ENCODE data around the gene TSPO. TPM values are rescaled to one million over a fixed set of nuclear protein-coding genes. Genes with fewer than 3 reads are reported as not detected.

The TSPO gene
- total RNA-seq, 4 donors from 2014 or later = 307 to 452 (median 365) TPM

DNA sequence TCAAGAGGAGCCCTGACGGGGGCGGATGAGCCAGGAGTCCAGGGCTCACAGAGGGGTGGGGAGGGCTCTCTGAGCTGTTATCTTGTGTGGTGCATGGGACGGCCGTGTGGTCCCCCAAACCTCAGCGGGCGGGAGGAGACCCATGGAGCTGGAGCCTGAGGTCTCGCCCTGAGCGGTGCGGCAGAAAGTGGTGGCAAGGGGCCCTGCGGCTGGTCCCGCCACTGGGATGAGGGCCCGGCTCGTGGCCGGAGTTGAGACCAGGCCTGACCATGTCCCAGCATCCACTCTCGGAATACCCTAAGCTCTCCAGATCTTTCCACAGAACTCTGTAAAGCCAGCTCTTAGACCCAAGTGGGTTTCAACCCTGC, 58.1 kb downstream of the TSPO start:
- in situ Hi-C loops (cut with MboI; ENCODE audit: low pct_ligation_motif_present in 1 of 4, low pct_unique_long_range_greater_than_20kb in 1 of 4, low sequenced_read_pairs in 3 of 4) = no loop called here

DNA sequence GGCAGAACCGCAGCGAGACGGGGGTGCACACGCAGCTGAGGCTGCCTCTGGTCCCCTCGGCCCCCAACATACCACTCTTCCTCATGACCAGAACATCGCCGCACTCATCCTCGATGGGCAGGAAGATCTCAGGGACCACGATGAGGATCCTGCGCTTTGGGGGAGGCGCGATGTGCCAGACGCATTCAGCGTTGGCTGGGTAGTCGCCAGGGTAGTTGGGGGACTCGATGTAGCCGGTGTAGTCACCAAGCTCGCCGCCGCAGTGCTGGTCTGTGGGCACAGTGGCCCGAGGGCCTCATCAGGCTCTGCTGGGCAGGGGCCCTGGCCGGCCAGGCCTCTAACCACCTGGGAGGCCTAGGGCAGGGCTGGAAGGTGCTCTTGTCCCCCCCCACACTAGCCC, 58.6 kb downstream of the TSPO start:
- no peaks in the 10 kb centered on the region for H3K27me3 ChIP-seq
- no peak overlapping the region for H3K27ac ChIP-seq
- DNase-seq = no peak
- H3K36me3 ChIP-seq = no peaks in the 10 kb centered on the region
- 89% methylated on average over 7 of the region's 22 CpGs; no CpG with 5 or more reads in 1 of the 2 donors for WGBS, 2 donors (ENCODE audit: low coverage in 1 of 2)
- H3K4me1 ChIP-seq = no peaks in the 10 kb centered on the region
- intact Hi-C loops (cut with DNase I; ENCODE audit: low total_unique reads) = loop anchor here (5.0 kb wide), 1 partner anchor 272 kb away; no protein-coding TSS in a partner anchor
- H3K9me3 ChIP-seq = no peaks in the 10 kb centered on the region
- H3K4me3 ChIP-seq = no peak overlapping the region
- TF ChIP-seq POLR2A (IDR thresholded peaks at IDR 0.05) = no peak
- in situ Hi-C loops (cut with MboI; ENCODE audit: low pct_ligation_motif_present in 1 of 4, low pct_unique_long_range_greater_than_20kb in 1 of 4, low sequenced_read_pairs in 3 of 4) = no loop called here

More for the DNA sequence above, 58.1 kb downstream of the TSPO start:
- no peaks in the 10 kb centered on the region for H3K4me1 ChIP-seq
- TF ChIP-seq POLR2A (IDR thresholded peaks at IDR 0.05) = no peak
- TF ChIP-seq EP300 (IDR thresholded peaks at IDR 0.05; ENCODE audit: low read depth) = no peak
- no peak for TF ChIP-seq POLR2AphosphoS5 (IDR thresholded peaks at IDR 0.05)
- no peak for TF ChIP-seq CTCF (IDR thresholded peaks at IDR 0.05)
- H3K27ac ChIP-seq = no peak overlapping the region
- no peaks in the 10 kb centered on the region for H3K36me3 ChIP-seq
- H3K9me3 ChIP-seq = no peaks in the 10 kb centered on the region
- no peak overlapping the region for H3K4me3 ChIP-seq
- no peak for DNase-seq
- no peaks in the 10 kb centered on the region for H3K27me3 ChIP-seq
- intact Hi-C loops (cut with DNase I; ENCODE audit: low total_unique reads) = loop anchor here (5.0 kb wide), 1 partner anchor 273 kb away; no protein-coding TSS in a partner anchor
- WGBS, 2 donors (ENCODE audit: low coverage in 1 of 2) = 86% methylated on average over 13 of the region's 15 CpGs; no CpG with 5 or more reads in 1 of the 2 donors

DNA sequence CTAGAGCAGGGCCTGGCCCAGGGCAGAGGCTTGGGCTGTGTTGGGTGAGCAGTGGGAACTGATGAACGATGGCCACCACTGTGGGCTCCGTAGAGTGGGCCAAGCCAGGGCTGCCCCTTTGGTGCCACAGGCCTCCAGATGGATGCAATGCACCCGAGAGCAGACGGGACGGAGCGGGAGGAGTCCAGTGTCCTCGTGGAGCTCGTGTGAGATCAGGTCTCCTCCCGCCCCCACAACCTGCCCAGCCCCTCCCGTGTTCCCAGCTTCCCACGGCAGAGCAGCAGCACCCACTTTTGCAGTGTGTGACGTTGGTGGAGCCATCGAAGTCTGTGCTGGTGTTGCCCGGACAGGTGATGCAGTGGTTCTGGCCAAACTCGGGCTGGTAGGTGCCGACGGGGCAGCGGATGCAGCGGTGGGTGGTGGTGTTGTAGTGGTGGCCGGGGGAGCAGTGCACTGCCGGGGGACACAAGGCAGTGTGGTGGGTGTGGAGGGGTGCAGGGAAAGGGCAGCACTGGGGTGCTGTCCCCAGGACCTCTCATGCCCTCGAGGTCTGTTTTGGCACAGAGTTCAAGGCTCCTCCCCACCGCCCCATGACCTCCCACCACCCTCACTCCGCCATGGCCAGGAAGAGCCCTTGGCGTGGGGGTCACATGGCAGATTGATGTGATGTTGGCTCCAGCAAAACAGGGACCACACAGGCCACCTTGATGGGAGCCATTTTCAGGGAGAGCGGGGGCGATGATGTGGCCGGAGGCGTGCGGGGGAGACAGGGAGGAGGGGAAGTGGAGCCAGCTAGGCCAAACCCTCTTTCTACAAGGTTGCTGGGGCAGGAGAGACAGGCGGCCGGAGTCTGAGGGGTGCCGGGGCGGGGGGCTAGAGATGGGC, 59.5 kb downstream of the TSPO start:
- in situ Hi-C loops (cut with MboI; ENCODE audit: low pct_ligation_motif_present in 1 of 4, low pct_unique_long_range_greater_than_20kb in 1 of 4, low sequenced_read_pairs in 3 of 4) = no loop called here
- Histone ChIP-seq H3K36me3 (no peaks in the 10 kb centered on the region), H3K27me3 (no peaks in the 10 kb centered on the region), H3K9me3 (no peaks in the 10 kb centered on the region), H3K4me3 (no peak overlapping the region), H3K4me1 (no peaks in the 10 kb centered on the region), H3K27ac (no peak overlapping the region)
- 86% methylated on average over 34 of the region's 34 CpGs; no CpG with 5 or more reads in 1 of the 2 donors for WGBS, 2 donors (ENCODE audit: low coverage in 1 of 2)
- intact Hi-C loops (cut with DNase I; ENCODE audit: low total_unique reads) = no loop called here
- no peak for DNase-seq
- no peak for TF ChIP-seq EP300 (IDR thresholded peaks at IDR 0.05; ENCODE audit: low read depth)
- TF ChIP-seq POLR2A (IDR thresholded peaks at IDR 0.05) = no peak

GRCh38 chr22:43211941-43212433, 60.6 kb downstream of the TSPO start:
- Histone ChIP-seq H3K4me1 (no peaks in the 10 kb centered on the region), H3K27ac (no peak overlapping the region), H3K36me3 (no peaks in the 10 kb centered on the region), H3K9me3 (no peaks in the 10 kb centered on the region), H3K27me3 (no peaks in the 10 kb centered on the region), H3K4me3 (no peak overlapping the region)
- WGBS, 2 donors (ENCODE audit: low coverage in 1 of 2) = 72 to 86% methylated on average over 2 to 9 of the region's 13 CpGs
- in situ Hi-C loops (cut with MboI; ENCODE audit: low pct_ligation_motif_present in 1 of 4, low pct_unique_long_range_greater_than_20kb in 1 of 4, low sequenced_read_pairs in 3 of 4) (no loop called here), intact Hi-C loops (cut with DNase I; ENCODE audit: low total_unique reads) (no loop called here)
- DNase-seq = no peak
- no peak for TF ChIP-seq CTCF (IDR thresholded peaks at IDR 0.05)
- no peak for TF ChIP-seq POLR2AphosphoS5 (IDR thresholded peaks at IDR 0.05)
- TF ChIP-seq EP300 (IDR thresholded peaks at IDR 0.05; ENCODE audit: low read depth) = no peak
- TF ChIP-seq POLR2A (IDR thresholded peaks at IDR 0.05) = no peak

GRCh38 chr22:43212434-43212952, 61.1 kb downstream of the TSPO start:
- DNase-seq = no peak
- Histone ChIP-seq H3K27ac (no peak overlapping the region), H3K4me1 (no peaks in the 10 kb centered on the region), H3K36me3 (no peaks in the 10 kb centered on the region), H3K4me3 (no peak overlapping the region), H3K27me3 (no peaks in the 10 kb centered on the region), H3K9me3 (no peaks in the 10 kb centered on the region)
- 81% methylated on average over 23 of the region's 23 CpGs; no CpG with 5 or more reads in 1 of the 2 donors for WGBS, 2 donors (ENCODE audit: low coverage in 1 of 2)
- intact Hi-C loops (cut with DNase I; ENCODE audit: low total_unique reads) (no loop called here), in situ Hi-C loops (cut with MboI; ENCODE audit: low pct_ligation_motif_present in 1 of 4, low pct_unique_long_range_greater_than_20kb in 1 of 4, low sequenced_read_pairs in 3 of 4) (no loop called here)
- no peak for TF ChIP-seq CTCF (IDR thresholded peaks at IDR 0.05)
- no peak for TF ChIP-seq POLR2A (IDR thresholded peaks at IDR 0.05)
- no peak for TF ChIP-seq EP300 (IDR thresholded peaks at IDR 0.05; ENCODE audit: low read depth)
- no peak for TF ChIP-seq POLR2AphosphoS5 (IDR thresholded peaks at IDR 0.05)
